CD4-positive, alpha-beta T cell treated with Interleukin-15 for 4 hours (primary cell): ENCODE results near the gene ADAP1.

Experiments used
- DNase-seq: peaks from one replicate; pipeline ENCODE4 v3.0.0-alpha.2; 2020; ENCODE audit warnings: low spot score

The ADAP1 gene

GRCh38 chr7:860149-860548 is 94.3 kb downstream of the ADAP1 start:
- no peak for DNase-seq

GRCh38 chr7:859359-860030 is 95.0 kb downstream of the ADAP1 start:
- no peak for DNase-seq

- no peak for DNase-seq
Observed at GRCh38 chr7:857661-858060, 96.8 kb downstream of the ADAP1 start.

- DNase-seq: no peak
Observed at GRCh38 chr7:856444-857095, 97.9 kb downstream of the ADAP1 start.

DNA sequence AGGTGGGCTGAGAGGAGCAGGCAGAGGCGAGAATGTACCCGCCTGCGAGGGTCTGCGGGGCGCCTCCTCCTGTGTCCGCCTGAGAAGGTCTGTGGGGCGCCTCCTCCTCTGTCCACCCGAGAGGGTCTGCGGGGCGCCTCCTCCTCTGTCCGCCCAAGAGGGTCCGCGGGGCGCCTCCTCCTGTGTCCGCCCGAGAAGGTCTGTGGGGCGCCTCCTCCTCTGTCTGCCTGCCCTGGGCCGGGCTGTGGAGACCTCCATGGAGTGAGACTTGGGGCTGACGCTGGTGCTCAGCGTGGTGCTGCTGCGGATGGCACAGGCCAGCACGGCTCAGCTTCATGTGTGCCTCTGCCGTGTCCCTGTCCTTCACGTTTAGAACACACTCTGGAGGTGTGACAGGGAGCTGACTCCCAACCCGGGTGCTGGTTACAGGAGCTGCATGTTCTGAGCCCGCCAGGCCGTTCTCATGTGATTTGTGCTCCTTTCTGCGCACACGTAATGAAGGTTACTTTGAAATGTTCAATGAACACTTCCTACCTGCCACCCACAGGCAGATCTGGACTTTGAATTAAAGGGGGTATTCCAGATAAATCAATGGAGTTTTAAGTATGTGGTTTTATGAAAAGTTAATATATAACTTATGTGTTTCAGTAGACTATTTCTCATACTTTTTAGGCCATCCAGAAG is 98.7 kb downstream of the ADAP1 start:
- no peak for DNase-seq

DNA sequence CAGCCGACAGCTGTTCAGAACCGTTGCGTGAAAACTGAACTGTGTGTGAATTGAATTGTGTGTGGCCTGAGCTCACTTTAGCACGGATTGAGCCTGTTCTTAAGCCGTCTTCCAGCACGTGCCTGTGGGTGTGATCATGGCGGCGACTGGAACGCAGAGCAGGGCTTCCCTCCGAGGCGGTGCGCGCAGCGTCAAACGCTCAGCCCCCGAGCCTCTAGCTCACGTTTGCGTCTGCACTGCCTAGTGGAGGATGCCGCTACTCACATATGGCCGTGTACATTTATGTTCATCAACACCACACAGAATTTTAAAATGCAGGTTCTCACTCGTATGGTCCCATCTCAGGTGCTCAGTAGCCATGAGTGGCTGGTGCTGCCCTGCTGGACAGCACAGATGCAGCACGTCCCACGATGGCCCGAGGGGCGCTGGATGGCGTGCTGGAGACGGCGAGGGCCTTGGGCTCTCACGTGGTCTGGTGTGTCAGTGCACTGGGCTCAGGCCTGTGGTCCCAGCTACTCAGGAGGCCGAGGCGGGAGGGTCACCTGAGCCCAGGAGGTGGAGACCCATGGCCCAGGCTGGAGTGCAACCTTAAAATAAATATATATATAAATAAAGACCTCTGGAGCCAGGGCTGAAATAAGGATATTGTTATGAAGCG is 100.2 kb downstream of the ADAP1 start:
- DNase-seq: no peak

GRCh38 chr7:853366-854117 is 100.9 kb downstream of the ADAP1 start:
- DNase-seq: no peak

DNA sequence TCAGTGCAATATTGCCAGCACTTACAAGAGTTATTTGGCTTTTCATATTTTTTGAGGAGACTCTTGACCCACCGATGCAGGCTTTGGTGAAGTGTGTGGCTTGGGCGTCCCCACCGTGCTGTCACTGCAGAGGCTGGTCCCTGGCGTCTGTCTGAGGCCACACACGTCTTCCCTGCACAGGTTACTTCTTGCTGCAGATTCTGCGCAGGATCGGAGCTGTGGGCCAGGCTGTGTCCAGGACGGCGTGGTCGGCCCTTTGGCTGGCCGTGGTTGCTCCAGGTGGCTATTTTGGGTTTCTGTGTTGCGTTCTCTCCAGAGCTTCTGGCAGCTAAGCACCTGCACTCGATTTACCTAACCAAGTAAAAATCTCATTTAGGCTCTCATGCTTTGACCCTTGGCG is 103.3 kb downstream of the ADAP1 start:
- DNase-seq: no peak

- DNase-seq: no peak
Observed at GRCh38 chr7:849781-850180, 104.7 kb downstream of the ADAP1 start.

DNA sequence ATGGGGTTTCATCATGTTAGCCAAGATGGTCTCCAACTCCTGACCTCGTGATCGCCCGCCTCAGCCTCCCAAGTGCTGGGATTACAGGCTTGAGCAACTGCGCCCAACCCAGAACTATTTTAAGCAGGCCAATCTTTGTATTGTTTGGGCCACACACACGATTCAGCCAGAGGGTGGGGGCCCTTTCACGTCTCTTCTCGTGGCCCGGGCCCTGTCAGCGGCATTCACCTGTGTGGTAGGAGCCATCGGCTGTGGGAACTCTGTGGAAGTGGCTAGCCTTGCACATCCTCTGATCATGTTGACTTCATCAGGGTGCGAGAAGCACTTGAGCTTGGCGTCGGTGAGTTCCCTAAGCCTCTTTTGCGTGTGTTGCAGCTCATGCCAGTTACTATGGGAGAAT is 105.3 kb downstream of the ADAP1 start:
- no peak for DNase-seq
